NCI-H82 treated with DMSO at 0.1 percent for 48 hours (cell line): ENCODE measurements around the gene SLIT3.

Experiments
- DNase-seq: peaks from one replicate; lab custom pipeline; 2025; ENCODE audit not compliant: unreplicated experiment; lab: John Stamatoyannopoulos, UW

The SLIT3 gene

DNA sequence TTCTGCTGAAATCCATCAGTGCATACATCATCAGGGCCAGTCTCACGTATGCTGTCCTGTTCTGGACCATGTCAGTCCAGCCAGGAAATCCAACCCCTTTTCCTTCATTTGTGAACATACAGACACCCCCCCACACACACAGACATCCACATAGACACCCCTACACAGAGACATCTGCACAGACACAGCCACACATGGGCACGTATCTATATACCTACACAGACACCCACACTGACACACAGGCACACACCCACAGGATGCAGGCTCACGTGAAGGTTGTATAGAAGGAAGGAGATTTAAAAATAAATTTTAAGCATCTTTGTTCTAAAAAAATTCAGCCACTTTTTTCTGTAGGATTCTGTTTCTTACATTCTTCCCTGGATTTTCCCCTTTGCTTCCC lies 325.6 kb downstream of the SLIT3 start:
- DNase-seq = no peak

GRCh38 chr5:168974082-168974481 lies 326.9 kb downstream of the SLIT3 start:
- no peak for DNase-seq

DNA sequence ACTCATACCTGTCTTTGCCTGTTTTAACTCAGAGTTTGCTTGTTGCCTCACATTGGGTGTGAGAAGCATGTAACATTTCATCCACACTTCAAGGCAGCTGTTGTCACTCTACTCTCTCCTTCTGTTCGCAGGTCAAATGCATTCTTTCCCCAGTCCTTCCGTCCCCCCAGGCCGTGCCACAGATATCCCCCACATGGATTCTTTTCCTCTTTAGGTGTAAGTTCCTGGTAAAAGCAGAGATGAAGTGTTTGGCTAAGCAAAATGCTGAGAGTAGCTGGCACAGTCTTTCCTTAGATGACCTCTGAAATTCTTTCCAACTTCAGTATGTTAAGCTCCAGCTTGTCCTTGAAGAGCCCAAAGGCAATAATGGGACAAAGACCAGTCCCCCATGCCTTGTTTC lies 328.2 kb downstream of the SLIT3 start:
- DNase-seq = no peak

DNA sequence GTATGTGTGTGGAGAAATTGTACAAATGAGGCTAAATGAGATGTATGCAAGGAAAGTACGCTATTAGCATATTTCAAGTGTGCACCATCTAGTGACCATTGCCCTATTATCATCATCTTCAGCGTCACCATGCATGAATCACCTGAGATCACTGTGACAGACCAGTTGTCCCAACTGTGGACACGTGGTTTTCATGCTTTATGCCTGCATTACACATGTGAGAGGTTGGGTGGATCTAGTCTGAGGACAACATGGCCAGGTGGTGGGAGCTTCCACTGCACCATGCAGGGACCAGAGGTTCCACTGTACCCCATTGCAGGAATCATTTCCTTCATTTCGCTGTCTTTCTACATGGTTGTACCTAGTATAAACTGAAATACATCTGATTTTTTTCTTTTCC lies 329.8 kb downstream of the SLIT3 start:
- no peak for DNase-seq

- no peak for DNase-seq
Observed at GRCh38 chr5:168969326-168969886, 331.5 kb downstream of the SLIT3 start.

DNA sequence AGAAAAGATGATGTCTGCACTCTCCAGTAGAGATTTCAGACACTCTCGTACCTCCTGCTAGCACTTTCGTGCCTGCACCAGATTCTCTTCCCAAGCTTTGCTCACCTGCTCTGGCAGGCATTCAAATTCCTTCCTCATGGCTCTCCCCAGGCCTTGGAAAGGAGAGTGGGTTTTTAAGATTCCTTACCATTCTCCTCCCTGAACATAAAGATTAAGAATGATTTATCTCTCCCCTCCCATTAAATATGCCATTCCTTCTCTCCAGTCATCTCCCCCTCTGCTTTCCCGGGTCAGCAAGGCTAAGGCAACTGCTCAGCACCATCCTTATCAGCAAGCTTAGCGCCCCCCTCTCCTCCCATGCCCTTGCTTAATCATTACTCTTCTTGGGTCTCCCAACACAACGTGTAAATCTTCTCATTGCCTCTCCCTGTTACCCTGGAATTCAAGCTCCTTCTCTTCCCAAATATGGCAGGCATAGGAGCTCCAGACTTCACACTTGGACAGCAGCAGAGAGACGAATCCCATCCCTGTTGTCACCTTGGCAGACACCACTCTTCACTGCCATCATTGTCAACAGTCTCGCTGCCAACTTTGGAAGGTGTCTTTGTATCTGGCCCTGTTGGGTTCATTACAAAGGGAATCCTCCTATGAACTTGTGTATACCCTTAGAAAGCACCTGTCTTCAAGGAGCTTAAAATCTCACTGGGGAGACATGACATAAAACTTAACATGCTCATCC lies 332.9 kb downstream of the SLIT3 start:
- DNase-seq = no peak

DNA sequence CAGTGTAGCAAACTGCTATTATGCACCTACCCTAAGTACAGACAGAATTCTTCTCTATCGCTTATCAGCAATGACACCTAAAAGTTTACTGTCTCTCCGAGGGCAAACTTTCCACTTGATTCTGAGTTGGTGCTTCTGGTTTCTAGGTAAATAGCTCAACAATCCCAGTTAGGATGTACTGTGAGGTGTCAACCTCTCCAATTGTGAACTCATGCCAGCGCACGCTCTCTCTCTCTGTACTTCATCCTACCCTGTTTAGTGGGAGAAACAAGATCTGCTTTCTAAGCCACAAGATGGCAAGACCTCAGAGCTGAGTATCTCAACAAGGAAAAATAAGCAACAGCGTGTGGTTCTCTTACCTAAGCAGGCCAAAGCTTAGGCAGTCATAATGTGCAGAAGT lies 335.3 kb downstream of the SLIT3 start:
- no peak for DNase-seq

DNA sequence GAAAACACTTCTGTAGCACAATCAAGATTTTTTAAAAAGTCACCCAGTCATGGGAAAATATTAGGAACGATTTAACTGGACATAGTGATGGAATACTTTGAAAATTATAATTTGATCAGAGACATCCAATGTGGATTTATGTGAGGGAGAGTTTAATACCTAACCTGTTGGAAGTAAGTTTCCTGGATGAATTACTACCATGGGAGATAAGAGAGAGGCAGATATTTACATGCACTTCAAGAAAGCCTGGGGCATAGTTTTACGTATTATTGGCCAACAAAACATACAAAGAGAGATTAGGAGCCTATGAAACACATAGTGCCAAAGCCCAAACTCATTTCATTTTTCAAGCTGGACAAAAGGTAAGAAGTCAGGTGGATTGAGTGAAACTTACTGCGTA lies 336.8 kb downstream of the SLIT3 start:
- DNase-seq = no peak

DNA sequence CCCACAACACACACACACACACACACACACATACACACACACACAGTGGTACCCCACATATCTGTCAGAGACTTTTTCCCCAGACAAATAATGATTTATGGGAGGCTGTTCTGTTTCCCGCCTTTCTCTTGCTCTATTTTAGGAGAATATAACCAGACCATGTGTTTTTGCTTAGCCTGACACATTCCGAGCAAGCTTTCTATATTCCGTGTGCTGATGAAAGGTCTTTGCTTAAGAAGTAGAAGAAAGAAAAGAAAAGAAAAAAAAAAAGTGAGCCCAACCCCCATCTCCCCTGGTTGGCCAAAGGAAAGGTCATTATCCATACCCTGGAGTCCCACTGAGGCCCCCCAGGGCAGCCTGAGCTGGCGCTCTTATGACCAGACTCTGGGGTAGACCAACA lies 338.6 kb downstream of the SLIT3 start:
- DNase-seq = no peak

GRCh38 chr5:168961681-168962080 lies 339.3 kb downstream of the SLIT3 start:
- no peak for DNase-seq

DNA sequence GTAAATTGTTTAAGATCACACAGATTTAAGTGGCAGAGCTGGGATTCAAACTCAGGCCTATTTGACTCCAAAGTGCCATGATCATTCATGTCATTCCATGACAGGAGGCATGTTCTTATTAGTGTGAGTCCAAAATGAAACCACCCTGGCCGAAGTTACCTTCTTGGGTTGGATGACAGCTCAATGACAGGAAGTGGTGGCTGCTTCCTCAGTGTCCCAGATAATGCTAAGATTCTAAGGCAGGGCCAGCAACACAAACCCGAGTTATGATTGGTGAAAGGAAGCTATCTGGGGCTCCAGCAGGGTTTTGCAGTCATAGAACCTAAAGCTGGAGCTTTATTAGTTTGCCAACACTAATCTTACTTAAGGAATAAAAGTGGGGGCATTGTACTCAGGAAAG lies 340.4 kb downstream of the SLIT3 start:
- no peak for DNase-seq

DNA sequence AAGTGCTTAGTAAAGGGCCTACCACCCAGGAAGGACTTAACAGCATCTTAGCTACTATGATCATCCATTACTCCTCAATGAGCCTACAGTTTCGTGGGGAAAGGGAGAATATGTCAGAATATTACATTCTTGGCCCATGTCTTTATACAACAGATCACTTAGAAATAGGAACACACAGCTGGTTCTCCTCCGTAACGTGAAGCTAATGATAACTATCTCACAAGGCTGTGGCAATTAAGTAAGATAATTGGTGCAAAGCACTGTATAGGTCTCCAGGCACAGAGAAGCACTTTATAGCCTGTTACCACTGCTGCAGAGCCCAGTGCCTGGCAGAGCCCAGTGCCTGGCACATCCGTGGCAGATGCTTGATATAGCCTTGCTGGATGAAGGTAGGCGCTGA lies 347.6 kb downstream of the SLIT3 start:
- DNase-seq = no peak

DNA sequence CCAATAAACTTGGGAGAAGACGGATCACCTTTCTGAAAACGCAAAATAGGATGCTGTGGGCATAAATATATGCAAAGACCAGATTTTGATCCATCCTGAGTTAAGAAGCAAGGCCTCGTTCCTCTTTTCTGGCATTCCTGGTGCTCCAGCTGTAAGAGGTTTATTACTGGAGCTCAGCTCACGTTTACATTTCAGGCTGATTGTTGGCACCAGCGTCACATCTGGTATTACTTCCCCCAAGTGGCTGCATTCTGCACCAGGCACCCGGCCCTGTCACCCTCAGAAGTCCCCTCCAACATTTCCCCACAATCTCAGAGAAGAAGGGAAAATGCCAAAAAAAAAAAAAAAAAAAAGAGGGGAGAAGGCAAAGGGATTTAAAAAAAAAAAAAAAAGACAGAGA lies 348.7 kb downstream of the SLIT3 start:
- no peak for DNase-seq

GRCh38 chr5:168951769-168952168 lies 349.2 kb downstream of the SLIT3 start:
- DNase-seq = no peak

GRCh38 chr5:168951356-168951755 lies 349.6 kb downstream of the SLIT3 start:
- DNase-seq = no peak

GRCh38 chr5:168950241-168950951 lies 350.5 kb downstream of the SLIT3 start:
- DNase-seq = no peak

DNA sequence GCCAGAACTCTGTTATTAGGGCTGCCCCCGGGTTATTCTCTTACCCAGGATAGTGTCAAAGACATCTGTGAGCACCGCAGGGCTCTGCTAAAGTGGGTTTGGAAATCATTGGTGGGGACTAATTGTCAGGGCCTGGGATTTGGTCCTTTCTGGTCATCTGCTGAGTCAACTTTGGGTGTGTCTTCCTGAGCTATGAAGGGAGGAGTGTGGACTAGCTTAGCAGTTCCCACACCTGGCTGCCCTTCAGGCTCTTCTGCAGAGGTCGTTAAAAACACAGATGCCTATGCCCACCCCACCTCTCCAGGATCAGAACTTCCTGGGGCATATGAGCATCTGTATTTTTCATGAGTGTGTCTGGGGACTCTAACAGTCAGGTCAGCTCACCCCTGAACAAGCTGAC lies 352.2 kb downstream of the SLIT3 start:
- no peak for DNase-seq

DNA sequence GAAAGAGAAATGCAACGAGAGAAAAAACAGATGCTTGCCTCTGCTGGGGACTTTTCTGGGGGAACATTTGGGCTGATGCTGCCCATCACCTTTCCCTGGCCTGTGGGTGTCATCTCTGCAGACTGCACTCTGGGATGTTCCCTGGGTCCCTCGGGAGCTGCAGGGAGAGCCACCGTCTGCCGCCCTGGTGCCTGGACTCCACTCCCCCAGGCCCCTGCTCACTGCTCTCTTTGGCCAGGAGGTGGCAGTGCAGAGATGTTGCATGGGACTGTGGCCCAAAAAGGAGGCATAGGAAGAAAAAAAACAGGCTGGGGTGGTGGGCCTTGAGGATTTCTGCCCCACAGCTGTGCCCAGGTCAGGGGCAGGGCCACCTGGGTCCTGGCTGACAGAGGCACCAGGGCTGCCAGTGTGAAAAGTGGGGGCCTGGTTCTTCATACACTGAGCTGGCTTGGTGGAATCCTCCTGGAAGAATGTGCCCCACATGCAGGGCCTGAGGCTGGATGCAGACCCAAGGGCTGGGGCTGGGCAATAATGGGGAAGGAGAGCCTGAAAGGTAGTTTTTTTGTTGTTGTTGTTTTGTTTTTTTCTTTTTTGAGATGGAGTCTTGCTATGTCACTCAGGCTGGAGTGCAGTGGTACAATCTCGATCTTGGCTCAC lies 353.6 kb downstream of the SLIT3 start:
- peak; percentile 72 for DNase-seq

DNA sequence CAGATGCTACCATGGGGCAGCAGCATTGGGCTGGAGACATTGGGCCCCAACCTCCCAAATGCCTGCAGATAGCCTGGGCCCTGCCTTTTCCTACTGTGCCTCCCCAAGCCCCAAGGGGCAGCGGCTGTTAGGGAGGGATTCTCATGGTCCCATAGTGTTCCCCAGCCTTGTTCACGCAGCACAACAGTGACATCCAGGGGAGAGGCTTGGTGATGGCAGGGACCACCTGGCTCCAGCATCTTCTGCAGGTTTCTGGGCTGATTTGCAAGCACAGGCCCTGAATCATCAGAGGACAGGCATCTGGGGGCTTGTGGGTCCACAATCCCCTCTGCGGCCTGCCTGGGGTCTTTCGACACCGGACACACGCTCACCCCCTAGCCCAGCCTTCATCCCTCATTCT lies 354.6 kb downstream of the SLIT3 start:
- peak; percentile 45 for DNase-seq

GRCh38 chr5:168944004-168944403 lies 356.9 kb downstream of the SLIT3 start:
- peak; percentile 99 for DNase-seq

DNA sequence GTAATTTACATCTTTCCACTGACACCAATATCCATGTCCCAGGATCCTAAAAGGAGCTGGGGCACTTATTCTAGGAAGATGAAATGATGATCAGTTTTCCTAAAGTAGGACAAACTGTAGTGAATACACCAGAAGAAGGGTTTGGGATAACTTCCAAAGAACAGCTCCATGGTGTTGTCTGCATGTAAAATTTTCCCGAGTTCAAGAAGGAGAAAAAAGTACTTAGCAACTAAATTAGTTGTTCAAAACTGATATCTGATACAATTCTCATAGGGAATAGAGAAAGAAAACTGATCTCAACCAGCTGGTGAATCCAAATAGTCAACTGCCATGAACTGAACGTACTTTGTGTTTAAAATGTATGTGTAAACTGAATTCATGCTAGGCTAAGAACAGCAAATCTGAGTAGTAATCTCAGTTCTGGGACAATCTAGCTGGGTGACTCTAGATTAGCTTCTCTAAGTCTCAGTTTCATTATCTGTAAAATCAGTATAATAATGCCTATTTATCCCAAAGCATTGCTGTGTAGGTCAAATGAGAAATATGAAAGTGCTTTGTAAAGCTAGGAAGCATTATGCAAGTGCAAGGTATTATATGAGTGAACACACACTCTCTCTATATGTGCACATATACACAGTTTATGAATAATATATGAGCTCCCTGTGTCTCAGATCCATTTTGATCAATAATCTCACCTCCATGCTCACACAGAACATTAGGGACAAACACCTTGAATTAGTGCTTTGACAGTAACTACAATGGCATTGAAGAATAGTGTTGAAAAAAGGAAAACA lies 357.7 kb downstream of the SLIT3 start:
- DNase-seq = no peak
